Measurements from ENCODE around the gene RHO.

RHO gene

GRCh38 chr3:129555153-129555550, 26.7 kb downstream of the RHO start:
- Histone ChIP-seq H3K36me3 (ENCODE audit: control insufficient read depth, insufficient read depth, low read length) (no peaks in the 10 kb centered on the region), H3K4me1 (ENCODE audit: control insufficient read depth, insufficient read depth, low read length) (peaks cover under 1% of the 10 kb centered on the region), H3K9ac (ENCODE audit: low read length) (no peak overlapping the region), H3K27ac (ENCODE audit: low read depth, low read length) (no peak overlapping the region), H3K4me3 (ENCODE audit: low read length) (no peak overlapping the region), H3K27me3 (ENCODE audit: control insufficient read depth, insufficient read depth, low read length) (no peaks in the 10 kb centered on the region)

GRCh38 chr3:129555616-129556357, 27.3 kb downstream of the RHO start:
- peaks cover 7% of the 10 kb centered on the region for H3K4me1 ChIP-seq (ENCODE audit: control insufficient read depth, insufficient read depth, low read length)
- no peak overlapping the region for H3K4me3 ChIP-seq (ENCODE audit: low read length)
- no peak overlapping the region for H3K9ac ChIP-seq (ENCODE audit: low read length)
- no peaks in the 10 kb centered on the region for H3K36me3 ChIP-seq (ENCODE audit: control insufficient read depth, insufficient read depth, low read length)
- no peaks in the 10 kb centered on the region for H3K27me3 ChIP-seq (ENCODE audit: control insufficient read depth, insufficient read depth, low read length)
- H3K27ac ChIP-seq (ENCODE audit: low read depth, low read length), result no peak overlapping the region

GRCh38 chr3:129556358-129556695, 27.9 kb downstream of the RHO start:
- H3K27me3 ChIP-seq (ENCODE audit: control insufficient read depth, insufficient read depth, low read length), result no peaks in the 10 kb centered on the region
- H3K9ac ChIP-seq (ENCODE audit: low read length), result no peak overlapping the region
- no peak overlapping the region for H3K27ac ChIP-seq (ENCODE audit: low read depth, low read length)
- H3K36me3 ChIP-seq (ENCODE audit: control insufficient read depth, insufficient read depth, low read length), result no peaks in the 10 kb centered on the region
- H3K4me3 ChIP-seq (ENCODE audit: low read length), result no peak overlapping the region
- peaks cover 12% of the 10 kb centered on the region for H3K4me1 ChIP-seq (ENCODE audit: control insufficient read depth, insufficient read depth, low read length)

DNA sequence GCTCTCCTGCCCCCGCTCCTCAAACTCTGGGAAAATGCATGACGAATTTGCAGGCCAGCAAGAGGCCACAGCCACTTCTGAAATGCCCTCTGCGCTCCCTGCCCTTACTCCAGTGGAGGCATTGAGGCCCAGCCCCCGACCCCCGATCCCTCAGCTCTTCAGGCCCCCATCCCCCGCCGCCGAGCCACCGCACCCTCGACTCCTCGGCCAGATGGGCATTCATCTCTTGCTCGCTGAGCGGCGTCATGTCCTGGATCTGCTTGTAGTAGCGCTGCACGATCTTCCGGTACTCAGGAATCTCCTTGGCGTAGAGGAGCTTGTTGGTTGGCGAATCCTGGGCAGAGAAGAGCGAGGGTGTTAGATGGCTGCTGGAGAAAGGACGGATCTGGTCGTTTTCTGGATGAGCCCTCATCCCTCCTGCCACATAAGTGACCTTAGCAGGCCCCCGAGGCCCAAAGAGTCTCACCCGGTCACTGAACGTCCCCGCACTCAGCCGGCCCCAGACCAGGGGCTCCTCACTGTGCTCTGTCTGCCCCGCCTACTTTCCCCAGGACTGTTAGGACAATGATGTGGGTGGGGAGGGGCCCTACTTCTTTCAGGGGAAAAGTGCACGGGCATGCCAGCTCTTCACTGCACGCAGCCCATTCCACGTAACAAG, 28.6 kb downstream of the RHO start:
- Histone ChIP-seq H3K36me3 (ENCODE audit: control insufficient read depth, insufficient read depth, low read length) (no peaks in the 10 kb centered on the region), H3K4me1 (ENCODE audit: control insufficient read depth, insufficient read depth, low read length) (peaks cover 17% of the 10 kb centered on the region), H3K27ac (ENCODE audit: low read depth, low read length) (no peak overlapping the region), H3K27me3 (ENCODE audit: control insufficient read depth, insufficient read depth, low read length) (no peaks in the 10 kb centered on the region), H3K4me3 (ENCODE audit: low read length) (no peak overlapping the region), H3K9ac (ENCODE audit: low read length) (no peak overlapping the region)

DNA sequence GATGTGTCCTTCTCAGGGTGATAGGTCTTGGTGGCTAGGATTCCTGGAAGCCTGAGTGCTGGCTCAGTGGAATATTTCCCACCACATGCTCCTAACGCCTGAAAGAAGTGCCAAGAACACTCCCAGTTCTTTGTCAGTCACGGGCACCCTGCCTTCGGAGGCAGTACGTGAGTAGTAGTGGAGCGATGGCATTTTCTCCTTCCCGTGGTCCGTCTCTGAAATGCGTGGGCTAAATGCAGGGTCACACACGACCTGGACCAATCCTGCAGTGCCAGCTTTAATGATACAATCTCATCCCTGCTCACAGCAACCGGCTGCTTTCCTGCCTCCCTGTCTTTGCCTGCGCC, 29.1 kb downstream of the RHO start:
- Histone ChIP-seq H3K9ac (ENCODE audit: low read length) (no peak overlapping the region), H3K27ac (ENCODE audit: low read depth, low read length) (no peak overlapping the region), H3K4me3 (ENCODE audit: low read length) (no peak overlapping the region), H3K36me3 (ENCODE audit: control insufficient read depth, insufficient read depth, low read length) (peaks cover under 1% of the 10 kb centered on the region), H3K27me3 (ENCODE audit: control insufficient read depth, insufficient read depth, low read length) (no peaks in the 10 kb centered on the region), H3K4me1 (ENCODE audit: control insufficient read depth, insufficient read depth, low read length) (peaks cover 17% of the 10 kb centered on the region)

DNA sequence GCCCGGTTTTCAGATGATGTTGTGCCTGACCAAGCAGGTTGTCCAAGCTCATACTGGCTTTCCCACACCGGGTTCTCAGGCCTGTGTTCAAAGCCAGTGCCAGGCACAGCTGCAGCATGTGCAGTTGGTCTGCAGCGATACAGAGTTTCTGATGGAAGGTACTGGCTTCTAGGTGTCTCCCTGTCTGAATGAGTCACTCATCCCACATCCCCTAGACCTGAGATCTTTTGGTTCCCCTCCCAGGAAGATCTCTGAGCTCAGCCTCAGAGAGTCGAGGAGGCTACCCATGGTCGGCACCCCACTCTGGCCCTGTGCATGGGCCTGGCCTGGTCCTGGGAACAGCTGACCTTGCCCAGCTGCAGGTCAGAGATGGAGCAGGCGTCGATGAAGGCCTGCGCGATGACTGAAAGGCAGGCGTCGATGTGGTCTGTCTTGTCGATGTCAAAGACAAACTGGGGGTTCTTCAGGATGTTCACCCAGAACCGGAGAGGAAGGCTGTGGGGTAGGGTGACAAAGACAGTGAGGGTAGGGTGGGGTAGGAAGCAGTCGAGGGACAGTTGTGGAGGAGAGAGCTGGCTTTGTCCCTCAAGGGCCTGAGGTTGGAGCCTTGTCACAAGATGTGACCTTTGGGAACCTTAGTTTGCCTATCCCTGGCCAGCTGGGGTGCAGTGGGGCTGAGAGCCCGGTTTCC, 29.8 kb downstream of the RHO start:
- no peak overlapping the region for H3K27ac ChIP-seq (ENCODE audit: low read depth, low read length)
- H3K36me3 ChIP-seq (ENCODE audit: control insufficient read depth, insufficient read depth, low read length), result peaks cover 3% of the 10 kb centered on the region
- H3K4me1 ChIP-seq (ENCODE audit: control insufficient read depth, insufficient read depth, low read length), result peaks cover 17% of the 10 kb centered on the region
- no peak overlapping the region for H3K9ac ChIP-seq (ENCODE audit: low read length)
- H3K27me3 ChIP-seq (ENCODE audit: control insufficient read depth, insufficient read depth, low read length), result no peaks in the 10 kb centered on the region
- H3K4me3 ChIP-seq (ENCODE audit: low read length), result no peak overlapping the region

DNA sequence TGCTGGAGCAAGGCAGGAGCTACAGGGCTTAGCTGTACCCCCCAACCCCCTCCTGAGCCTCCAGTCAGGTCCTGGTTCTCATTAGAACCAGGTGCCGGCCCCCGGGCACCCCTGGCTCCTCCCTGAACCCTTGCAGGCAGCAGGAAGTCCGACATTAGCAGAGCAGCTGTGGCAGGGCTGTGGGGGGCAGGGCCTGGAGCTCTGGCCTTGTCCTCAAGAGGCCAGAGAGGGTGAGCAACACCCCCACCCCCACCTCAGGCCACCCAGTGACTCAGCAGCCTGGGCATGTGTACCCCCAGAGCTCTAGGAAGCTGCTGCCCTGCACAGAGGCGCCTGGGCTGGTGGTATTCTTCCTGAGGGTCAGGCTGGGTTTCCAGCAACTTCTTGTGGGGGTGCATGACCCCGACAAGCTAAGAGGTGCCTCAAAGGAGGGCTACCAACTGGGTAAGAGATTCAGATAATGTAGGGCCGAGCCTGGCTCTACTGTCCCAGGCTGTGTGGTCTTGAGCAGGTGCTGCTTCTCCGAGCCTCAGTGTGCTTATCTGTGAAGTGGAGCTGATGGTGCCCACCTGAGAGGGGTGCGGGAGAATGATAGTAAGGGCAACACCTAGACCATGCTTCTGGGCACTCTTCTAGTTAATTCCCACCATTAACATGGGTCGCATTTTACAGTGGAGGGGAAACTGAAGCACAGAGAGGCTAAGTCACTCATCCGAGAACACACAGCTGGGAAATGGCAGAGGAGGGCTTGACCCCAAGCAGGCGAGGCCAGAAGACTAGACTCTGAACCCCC, 30.5 kb downstream of the RHO start:
- Histone ChIP-seq H3K4me3 (ENCODE audit: low read length) (no peak overlapping the region), H3K36me3 (ENCODE audit: control insufficient read depth, insufficient read depth, low read length) (peaks cover 3% of the 10 kb centered on the region), H3K9ac (ENCODE audit: low read length) (no peak overlapping the region), H3K27me3 (ENCODE audit: control insufficient read depth, insufficient read depth, low read length) (no peaks in the 10 kb centered on the region), H3K4me1 (ENCODE audit: control insufficient read depth, insufficient read depth, low read length) (peaks cover 17% of the 10 kb centered on the region), H3K27ac (ENCODE audit: low read depth, low read length) (no peak overlapping the region)

DNA sequence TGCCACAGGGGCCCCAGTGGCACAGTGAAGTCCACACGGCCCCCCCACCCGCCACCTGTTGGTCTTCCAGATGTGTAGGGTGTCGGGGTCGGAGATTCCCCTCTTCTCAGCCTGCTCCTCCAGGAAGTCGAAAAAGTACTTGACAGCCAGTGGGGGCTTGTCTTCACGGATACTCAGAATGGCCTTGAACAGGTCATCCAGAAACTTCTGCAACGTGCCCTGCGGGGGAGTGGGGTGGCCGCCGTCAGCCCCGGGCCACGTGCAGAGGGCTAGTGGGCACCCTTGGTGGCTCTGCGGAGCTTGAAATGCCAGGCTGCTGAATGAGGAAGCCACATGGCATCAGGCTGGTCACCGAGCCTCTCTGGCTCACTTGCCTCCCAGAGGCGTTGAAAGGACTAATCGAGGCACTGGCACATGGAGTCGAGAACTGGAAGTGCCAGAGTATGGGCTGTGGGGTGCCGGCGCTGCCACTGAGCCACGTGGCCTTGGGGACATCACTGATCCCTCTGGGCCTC, 31.2 kb downstream of the RHO start:
- Histone ChIP-seq H3K9ac (ENCODE audit: low read length) (no peak overlapping the region), H3K27ac (ENCODE audit: low read depth, low read length) (no peak overlapping the region), H3K27me3 (ENCODE audit: control insufficient read depth, insufficient read depth, low read length) (no peaks in the 10 kb centered on the region), H3K36me3 (ENCODE audit: control insufficient read depth, insufficient read depth, low read length) (peaks cover 3% of the 10 kb centered on the region), H3K4me1 (ENCODE audit: control insufficient read depth, insufficient read depth, low read length) (peaks cover 17% of the 10 kb centered on the region), H3K4me3 (ENCODE audit: low read length) (peak overlapping the region; percentile 11)

DNA sequence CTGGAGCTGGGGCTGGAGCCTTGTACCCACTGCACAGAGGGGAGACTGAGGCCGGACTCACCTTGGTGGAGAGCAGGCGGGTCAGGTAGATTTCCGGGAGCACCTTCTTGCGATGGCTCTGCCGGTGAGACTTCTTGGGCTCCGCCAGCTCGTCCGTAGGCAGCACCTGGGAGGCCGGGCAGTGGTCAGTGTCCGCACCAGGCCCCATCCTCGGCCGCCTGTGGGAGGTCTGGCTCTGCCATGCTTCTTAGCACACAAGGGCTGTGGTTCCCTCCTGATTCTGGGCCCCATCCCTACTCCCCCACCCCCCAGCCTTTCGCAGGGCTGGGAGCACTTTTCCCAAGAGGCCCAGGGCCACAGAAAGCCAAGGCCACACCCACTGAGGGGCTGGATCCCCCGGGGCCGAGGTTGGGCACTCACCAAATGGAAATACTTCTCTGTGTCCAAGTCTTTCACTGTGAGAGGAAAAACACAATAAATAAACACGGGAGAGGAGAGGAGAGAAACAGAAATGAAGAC, 31.9 kb downstream of the RHO start:
- peak overlapping the region; percentile 76 for H3K27ac ChIP-seq (ENCODE audit: low read depth, low read length)
- peaks cover 5% of the 10 kb centered on the region for H3K36me3 ChIP-seq (ENCODE audit: control insufficient read depth, insufficient read depth, low read length)
- no peak overlapping the region for H3K9ac ChIP-seq (ENCODE audit: low read length)
- no peaks in the 10 kb centered on the region for H3K27me3 ChIP-seq (ENCODE audit: control insufficient read depth, insufficient read depth, low read length)
- peaks cover 17% of the 10 kb centered on the region for H3K4me1 ChIP-seq (ENCODE audit: control insufficient read depth, insufficient read depth, low read length)
- peak overlapping the region; percentile 48 for H3K4me3 ChIP-seq (ENCODE audit: low read length)

DNA sequence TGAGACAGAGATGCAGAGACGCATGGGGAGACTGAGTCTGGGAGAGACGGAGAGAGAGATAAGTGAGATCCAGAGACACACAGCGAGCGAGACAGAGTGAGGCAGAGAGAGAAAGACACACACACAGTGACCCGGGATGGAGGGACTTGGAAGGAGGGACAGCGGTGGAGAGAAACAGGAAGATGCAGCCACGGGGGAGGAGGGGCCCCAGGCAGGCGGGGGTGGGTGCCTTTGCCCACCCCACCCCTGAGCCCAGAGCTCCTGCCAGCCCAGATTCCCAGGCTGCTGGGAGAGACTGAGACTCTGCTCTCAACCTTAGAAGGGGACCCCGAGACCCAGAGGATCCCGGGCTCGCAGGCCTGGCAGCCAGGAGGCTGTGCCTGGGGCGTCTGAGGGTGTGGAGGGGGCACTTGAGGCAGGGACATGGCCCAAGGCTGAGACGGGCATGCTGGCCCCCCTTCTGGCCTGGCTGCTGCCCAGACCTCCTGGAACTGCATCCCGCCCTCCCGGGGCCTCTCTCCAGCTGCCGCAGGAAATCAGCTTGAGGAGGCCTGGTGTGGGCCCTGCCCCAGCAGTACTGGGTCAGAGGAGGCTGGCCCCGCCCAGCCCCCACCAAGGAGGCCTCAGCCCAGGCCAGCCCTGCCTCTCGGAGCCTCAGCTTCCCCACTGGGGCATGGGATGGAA, 32.6 kb downstream of the RHO start:
- Histone ChIP-seq H3K9ac (ENCODE audit: low read length) (no peak overlapping the region), H3K27ac (ENCODE audit: low read depth, low read length) (peak overlapping the region; percentile 76), H3K27me3 (ENCODE audit: control insufficient read depth, insufficient read depth, low read length) (no peaks in the 10 kb centered on the region), H3K4me1 (ENCODE audit: control insufficient read depth, insufficient read depth, low read length) (peaks cover 17% of the 10 kb centered on the region), H3K4me3 (ENCODE audit: low read length) (peak overlapping the region; percentile 48), H3K36me3 (ENCODE audit: control insufficient read depth, insufficient read depth, low read length) (peaks cover 6% of the 10 kb centered on the region)

DNA sequence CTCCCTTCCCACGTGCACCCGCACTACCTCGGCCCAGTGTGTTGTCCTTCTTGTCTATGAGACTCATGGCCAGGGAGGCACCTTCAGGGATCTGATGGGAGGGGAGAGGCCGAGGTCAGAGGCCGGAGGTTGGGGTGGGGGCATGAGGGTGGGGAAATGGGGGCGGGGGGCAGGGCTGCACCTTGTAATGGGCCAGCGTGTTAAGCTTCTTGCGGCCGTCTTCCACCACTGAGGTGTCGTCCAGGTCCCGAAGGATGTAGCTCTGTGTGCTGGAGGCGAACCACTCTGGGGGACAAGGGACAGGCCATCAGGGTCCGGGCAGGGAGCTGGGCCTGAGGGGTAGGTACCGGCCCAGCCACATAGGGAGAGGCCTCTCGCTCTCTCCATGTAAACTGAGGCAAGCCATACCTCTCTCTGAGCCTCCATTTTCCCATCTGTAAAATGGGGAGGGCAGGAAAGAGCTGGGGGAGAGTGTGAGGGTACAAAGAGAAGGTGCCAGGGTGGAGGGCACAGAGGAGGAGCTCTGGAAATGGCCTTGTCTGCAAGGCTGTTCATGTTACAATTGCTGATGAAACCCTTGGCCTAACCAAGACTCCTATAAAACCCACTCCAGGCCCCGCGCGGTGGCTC, 33.3 kb downstream of the RHO start:
- Histone ChIP-seq H3K27me3 (ENCODE audit: control insufficient read depth, insufficient read depth, low read length) (no peaks in the 10 kb centered on the region), H3K27ac (ENCODE audit: low read depth, low read length) (peak overlapping the region; percentile 76), H3K36me3 (ENCODE audit: control insufficient read depth, insufficient read depth, low read length) (peaks cover 6% of the 10 kb centered on the region), H3K9ac (ENCODE audit: low read length) (no peak overlapping the region), H3K4me1 (ENCODE audit: control insufficient read depth, insufficient read depth, low read length) (peaks cover 19% of the 10 kb centered on the region), H3K4me3 (ENCODE audit: low read length) (no peak overlapping the region)

Measured in rectal smooth muscle tissue (tissue), 1 donor.